HG03439 (cell line): ENCODE results near the gene NOC2L.
"Not testable (repeated sequence)": the region's sequence is repeated elsewhere in the genome, so short reads cannot be mapped to it uniquely, and the experiment has no call there.

Experiments used
- ATAC-seq: cut with Tn5 transposase; IDR thresholded peaks from one replicate; pipeline ENCODE4 v1.9.1; 2021; ENCODE audit warnings: mild to moderate bottlenecking, moderate library complexity; ENCODE audit not compliant: unreplicated experiment

NOC2L gene

DNA sequence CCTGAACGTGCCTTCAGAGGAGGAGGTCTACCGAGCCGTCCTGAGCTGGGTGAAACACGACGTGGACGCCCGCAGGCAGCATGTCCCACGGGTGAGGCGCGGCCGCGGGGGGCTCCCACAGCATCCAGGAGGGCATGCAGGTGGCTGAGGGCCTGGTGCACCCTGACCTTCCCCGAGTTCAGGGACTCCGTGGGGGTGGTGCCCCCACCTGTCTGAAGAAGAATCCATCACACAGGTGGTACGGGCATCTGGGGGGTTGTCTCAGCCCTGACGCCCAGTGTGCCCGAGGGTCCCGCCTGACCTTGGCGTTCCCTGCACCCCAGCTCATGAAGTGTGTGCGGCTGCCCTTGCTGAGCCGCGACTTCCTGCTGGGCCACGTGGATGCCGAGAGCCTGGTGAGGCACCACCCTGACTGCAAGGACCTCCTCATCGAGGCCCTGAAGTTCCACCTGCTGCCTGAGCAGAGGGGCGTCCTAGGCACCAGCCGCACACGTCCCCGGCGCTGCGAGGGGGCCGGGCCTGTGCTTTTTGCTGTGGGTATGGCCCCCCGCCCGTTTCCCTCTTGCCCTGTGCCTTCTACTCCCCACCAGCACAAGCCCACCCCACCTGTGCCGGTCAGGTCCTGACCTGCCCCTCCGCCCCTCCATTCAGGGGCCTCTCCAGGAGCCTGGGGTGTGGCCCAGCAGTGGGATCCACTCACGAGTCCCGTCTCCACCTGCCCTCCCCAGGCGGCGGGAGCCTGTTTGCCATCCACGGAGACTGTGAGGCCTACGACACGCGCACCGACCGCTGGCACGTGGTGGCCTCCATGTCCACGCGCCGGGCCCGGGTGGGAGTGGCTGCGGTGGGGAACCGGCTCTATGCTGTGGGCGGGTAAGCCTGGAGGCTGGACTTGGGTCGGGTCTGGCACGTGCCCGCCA lies 3.6 kb upstream of the NOC2L start:
- no peak for ATAC-seq

DNA sequence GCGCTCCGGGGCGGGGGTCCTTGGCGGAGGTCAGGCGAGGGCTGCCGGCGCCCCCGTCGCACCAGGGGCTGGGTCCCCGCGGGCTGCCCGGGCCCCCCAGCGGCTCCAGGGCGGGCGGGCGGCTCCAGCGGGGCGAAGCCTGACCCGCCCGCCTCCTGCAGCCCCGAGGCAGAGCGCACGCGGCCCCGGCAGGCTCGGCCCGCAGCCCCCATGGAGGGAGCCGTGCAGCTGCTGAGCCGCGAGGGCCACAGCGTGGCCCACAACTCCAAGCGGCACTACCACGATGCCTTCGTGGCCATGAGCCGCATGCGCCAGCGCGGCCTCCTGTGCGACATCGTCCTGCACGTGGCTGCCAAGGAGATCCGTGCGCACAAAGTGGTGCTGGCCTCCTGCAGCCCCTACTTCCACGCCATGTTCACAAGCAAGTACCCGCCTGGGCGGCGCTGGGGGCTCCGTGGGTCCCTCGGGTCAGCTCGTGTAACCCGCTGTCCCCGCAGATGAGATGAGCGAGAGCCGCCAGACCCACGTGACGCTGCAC lies 2.1 kb upstream of the NOC2L start:
- no peak for ATAC-seq

DNA sequence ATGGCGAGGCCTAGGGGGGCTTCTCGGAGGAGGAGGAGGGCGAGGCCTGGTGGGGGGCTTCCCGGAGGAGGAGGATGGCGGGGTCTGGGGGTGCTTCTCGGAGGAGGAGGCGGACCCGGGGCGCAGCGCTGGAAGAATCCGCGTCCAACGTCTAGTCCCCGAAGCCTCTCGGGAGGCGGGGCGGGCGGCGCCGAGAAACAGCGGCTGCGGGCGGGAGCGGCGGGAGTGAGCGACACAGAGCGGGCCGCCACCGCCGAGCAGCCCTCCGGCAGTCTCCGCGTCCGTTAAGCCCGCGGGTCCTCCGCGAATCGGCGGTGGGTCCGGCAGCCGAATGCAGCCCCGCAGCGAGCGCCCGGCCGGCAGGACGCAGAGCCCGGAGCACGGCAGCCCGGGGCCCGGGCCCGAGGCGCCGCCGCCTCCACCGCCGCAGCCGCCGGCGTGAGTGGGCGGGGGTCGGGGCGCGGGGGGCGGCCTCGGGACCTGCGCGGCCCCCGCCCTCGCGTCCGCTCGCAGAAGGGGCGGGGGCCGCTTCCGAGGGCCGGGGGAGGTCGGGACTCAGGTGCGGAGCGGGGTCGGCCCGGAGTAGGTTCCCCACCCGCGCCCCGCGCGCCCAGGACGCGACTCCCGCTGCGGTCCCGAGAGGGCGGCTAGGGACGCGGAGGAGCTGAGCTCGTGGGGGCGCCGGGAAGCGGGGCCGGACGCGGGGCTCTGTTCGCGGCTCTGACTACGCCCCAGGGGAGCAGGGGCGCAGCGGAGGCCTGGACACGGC lies 1.5 kb upstream of the NOC2L start, which contains the start of gene KLHL17:
TSS of gene KLHL17 (plus strand) at position 222 of the 769 bp plus-strand sequence. CDS start at position 332, 110 bp downstream.
- ATAC-seq, result no peak

DNA sequence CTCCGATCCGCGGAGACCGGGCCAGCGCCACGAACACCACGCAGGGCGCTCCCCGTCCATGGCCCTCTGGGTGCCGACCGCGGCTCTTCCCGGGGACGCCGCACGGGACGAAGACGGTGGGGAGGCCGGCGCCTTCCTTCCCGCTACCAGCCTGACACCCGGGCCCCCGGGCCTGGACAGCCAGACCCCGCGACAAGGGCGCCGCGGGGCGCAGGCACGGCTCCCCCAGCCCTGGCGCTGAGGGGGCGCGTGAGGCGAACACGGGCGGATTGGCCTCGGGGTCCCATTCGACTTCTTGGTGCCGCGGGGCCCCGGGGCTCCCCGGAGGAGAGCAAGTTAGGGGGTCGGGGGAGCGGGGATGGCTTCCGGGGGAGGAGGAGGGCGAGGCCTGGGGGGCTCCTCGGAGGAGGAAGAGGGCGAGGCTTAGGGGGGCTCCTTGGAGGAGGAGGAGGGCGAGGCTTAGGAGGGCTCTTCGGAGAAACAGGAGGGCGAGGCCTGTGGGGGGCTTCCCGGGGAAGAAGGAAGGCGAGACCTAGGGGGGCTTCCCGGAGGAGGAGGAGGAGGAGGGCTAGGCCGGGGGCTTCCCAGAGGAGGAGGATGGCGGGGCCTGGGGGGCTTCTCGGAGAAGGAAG lies 791 bp upstream of the NOC2L start:
- ATAC-seq, result no peak

DNA sequence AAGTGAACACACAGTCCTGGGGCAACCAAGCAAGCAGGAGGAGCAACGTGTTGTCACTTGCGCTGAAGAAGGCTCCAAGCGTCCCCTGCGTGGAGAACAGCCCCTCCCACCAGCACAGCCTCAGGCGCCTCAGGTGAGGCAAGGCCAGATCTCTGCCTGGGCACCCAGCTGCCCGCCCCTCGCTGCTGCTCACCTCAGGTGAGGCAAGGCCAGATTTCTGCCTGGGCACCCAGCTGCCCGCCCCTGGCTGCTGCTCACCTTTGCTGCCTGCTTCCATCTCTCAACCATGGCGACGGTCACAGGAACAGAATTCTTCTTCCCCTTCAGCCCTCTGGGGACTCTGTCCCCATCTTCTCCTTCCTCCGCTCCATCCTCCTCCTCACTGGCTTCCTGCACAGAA lies 2.4 kb downstream of the NOC2L start:
- no peak for ATAC-seq

DNA sequence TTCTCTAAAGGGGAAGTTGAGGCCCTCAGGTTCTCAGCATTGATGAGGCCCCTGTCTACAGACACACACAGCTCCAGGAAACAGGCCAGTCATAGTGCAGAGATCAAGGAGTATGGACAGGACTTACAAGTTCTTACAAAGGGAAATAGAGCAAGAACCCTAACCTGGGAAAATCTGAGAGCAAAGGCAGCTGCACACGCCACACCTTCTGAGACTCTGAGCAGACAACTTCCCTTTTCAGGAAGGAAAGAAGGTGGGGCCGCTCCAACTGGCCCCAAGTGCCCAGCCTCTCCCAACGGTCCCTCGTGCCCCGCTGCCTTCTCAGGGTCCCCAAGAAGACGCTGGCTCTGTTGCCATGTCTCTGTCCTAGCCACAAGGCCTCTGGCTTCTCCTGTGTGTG lies 3.6 kb downstream of the NOC2L start:
- ATAC-seq, result no peak

DNA sequence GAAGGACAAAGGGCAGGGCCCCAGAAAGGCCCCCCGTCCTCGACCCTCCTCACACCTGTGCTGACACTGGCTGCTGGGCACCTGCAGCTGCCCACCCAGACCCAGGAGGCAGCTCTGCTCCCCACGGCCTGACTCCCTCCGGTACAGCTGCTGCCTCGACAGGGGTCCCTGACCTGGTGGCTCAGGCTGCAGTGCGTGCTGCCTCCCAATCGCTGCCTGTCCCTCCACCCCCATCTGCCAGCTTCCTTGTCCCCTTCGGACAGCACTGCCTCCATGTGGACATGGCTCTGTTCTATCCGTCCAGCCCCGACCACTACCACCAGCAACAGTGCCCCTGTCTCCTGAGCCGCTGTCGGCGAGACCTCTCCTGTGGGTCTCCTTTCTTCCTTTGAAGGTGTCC lies 4.1 kb downstream of the NOC2L start:
- no peak for ATAC-seq

DNA sequence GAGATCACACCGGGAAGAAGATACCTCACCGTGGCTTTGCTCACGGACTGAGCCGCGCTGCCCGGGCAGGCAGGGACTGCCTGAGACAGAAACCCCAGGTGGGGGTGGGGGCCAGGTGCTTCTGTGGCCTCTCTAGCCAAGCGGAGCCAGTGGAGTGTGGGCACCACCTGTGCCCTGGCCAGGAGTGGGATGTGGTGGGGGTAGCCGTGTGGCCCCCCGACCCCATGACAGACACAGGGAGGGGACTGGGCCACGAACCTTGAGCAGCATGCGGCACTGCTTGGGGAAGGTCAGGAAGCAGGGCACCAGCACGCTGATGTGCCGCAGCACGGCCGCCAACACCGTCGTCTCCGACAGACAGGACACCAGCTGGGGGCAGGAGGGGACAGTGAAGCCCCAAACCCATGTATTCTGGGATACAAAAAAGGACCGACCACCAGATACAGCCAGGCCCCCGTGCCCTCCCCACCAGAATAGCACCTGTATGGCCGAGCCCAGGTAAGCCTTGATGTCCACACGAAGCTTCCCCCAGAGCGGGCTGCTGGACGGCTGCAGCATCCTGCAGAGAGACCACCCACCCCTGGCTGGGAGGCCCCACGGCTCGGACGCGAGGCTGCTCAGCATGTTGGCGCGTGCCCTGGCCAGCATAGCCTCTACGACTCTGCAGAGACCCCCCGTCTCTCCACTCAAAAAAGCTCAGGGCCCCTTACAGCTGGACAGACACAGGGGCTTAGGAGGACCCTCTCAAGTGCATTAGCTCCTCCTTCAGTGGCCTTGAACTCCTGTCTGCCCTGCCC lies 5.3 kb downstream of the NOC2L start:
- ATAC-seq, result no peak

DNA sequence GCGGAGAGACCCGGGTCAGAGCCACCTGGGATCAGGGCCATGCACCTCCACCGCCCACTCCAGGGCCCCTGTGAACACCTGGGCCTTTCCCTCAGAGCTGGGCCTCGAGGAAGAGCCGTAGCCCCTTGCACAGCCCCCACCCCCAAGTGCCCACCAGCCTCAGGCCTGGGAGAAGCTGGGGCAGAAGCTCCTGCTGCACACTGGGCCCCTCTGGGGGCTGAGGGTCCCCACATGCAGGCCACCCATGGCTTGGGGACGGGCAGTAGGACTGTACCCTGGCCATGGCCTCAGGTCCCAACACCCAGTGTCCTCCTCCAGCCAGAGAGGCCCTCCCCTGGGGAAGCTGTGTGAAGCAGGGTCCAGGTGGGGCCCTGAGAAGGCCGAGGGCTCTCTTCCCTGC lies 6.5 kb downstream of the NOC2L start:
- no peak for ATAC-seq

DNA sequence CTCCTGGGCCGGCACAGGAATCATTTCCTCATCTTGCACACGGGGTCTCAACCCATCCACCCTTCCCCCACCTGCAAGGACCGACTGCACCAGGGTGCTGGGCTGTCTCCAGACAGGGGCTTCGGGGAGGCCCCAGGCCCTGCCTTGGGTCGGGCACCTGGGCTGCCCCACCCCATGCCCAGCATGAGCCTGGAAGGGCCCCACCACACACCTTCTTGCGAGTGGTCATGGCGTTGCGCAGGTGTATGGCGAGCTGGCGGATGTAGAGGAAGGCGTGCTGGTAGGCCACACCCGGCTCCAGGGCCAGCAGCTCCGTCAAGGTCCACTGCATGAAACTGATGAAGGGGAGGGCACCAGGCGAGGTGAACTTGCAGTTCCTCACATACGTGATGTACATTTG lies 6.9 kb downstream of the NOC2L start:
- ATAC-seq, result no peak

DNA sequence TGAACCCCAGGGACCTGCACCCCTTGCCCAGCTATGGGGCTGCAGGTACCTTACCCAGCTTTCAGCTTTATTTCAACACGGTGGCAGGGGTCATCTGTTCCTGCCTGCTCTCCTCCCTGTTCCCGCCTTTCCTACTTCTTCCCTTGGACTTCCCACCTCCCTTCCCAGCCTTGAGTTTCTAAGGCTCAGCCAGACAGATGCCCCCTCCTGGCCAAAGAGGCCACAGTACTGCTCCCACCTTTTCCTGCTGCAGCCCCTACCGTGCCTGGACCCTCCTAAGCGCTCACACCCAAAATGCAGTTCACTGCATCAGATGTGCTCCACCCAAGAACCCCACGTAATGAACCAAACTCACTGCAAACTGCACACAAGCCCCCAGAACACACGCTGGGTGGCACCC lies 7.7 kb downstream of the NOC2L start:
- ATAC-seq, result no peak

DNA sequence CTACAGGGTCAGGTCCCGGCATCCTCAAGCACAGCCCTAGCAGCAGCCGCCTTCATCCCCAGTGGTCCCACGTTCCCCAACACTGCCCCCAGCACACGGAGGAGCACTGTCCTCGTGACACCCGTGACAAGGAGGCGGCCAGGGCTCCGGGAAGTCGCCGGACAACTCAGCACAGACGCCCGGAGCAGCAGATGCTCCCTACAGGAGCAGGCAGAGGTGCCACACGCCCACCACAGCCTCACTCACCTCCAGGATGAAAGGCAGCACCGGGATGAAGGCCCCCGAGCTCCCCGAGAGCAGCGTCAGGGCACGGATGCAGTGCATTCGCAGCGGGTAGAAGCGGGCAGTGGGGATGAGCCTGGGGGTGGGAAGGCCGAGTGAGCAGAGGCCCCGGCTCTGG lies 8.2 kb downstream of the NOC2L start:
- no peak for ATAC-seq

DNA sequence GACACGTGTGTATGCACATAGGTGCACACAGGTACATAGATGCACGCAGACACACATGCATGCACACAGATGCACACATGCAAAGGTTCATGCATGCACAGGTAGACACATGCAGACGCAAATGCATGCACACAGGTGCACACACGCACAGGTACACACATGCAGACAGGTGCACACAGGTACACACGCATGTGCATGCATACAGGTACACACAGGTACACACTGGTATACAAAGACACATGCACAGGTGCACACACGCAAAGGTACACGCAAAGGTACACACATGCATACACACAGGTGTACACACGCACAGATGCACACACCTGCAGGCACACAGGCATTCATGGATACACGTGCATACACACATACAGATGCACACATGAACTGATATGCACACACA lies 8.8 kb downstream of the NOC2L start:
- ATAC-seq, result no peak

DNA sequence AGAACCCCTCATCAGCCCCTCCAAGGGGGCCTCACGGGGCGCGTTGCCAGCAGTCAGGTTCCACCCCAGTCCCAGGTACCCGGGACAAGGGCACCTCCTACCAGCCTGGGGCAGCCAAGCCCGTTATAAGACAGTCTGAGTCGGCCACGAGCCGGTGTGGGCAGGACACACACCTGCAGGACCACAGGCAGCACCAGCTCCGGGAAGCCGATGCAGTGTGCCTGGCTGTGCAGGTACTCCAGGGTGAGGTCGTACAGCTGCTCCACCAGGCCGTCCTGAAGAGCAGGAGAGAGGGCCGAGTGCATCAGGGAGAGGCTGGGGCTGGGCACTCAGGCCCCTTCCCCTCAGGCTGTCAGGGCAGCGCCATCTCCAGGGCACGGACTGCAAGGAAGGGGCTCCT lies 11.1 kb downstream of the NOC2L start:
- ATAC-seq, result no peak

DNA sequence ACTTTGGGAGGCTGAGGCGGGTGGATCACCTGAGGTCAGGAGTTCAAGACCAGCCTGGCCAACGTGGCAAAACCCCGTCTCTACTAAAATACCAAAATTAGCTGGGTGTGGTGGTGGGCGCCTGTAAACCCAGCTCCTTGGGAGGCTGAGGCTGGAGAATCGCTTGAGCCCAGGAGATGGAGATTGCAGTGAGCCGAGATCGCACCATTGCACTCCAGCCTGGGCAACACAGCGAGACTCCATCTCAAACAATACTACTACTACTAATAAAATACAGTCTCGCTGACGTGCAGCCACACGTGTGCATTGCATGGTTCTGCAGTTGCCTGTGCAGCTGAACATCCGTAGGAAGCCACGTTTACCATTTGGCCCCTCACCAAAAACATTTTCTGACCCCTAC lies 12.2 kb downstream of the NOC2L start:
- not testable (repeated sequence) for ATAC-seq

DNA sequence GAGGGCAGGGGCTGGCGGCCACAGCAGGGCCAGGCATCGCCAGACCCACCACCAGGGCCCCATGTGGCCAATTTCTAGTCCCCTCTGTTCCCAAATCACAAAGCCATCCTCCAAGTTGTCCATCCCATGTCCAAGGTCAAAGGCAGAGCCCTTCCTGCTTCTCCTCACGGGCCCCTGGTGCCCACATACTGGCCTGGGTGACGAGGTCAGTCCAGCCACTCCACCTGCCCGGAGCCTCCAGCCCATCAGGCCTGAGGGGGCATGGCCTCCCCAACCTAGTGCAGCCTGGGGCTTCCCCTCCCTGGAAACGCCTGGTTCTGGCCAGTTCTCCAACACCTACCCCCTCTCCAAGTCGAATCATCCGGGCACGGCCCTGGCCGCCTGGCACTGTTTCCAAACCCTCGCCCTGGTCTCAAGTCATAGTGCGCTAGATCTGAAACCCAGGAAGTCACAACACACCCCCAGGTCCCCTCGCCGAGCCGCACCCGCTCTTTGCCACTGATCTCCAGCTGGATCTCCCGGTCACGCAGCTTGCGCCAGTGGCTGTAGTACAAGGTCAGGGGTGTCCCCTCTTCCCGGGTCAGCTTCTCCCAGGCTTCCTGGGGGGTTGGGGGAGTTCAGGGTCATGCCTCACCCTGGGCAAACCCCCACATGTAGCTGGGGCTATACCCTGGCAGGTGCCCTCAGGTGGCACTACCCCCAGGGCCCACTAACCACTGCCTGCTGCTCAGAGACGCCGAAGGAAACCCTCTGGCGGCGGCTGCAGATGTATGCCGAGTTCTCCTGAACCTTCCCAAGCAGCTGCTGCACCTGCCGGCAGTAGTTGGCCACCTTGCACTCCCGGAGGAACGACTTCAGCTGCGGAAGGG lies 13.1 kb downstream of the NOC2L start:
- no peak for ATAC-seq

DNA sequence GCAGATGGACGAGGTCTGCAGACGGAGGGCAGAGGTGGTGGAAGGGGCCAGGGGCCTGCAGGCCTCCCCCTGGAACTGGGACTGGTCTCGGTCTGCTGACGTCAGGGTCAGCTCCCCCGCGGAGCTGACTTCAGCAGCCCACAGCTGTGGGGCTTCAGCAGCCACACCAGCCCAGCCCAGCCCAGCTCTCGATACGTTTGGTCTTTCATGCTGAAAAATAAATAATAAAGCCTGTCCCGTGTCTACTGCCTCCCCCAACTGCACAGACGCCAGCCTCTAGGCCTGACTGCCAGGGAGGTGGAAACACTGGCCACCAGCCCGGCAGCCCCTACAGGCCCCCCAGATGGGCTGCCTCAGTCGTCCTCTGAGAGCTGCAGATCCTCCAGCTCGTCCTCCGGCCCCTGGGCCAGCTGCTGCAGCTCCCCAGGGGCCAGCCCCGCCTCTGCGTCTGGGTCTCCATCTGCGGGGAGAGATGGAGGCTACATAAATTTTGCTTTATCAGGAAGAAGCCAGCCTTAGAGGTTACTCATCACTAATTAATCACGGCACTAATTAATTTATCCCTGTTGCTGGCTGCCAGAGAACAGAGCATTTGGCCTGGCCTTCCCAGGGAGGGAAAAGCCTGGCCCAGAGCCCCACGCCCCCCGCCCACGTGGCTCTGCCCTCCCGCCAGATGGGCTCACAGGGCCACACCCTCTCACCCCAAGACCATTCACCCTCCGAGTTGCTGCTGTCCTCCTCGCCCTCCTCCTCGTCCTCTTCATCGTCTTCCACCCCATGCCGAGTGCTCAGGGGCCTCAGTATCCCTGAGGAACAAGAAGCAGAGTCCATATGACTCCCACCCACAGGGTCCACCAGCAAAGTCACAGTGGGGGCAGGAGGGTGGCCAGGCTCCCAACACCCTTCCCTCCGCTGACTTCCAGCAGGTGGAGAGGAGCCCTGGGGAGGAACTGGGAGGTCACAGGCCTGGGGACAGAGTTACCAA lies 14.4 kb downstream of the NOC2L start:
- no peak for ATAC-seq

DNA sequence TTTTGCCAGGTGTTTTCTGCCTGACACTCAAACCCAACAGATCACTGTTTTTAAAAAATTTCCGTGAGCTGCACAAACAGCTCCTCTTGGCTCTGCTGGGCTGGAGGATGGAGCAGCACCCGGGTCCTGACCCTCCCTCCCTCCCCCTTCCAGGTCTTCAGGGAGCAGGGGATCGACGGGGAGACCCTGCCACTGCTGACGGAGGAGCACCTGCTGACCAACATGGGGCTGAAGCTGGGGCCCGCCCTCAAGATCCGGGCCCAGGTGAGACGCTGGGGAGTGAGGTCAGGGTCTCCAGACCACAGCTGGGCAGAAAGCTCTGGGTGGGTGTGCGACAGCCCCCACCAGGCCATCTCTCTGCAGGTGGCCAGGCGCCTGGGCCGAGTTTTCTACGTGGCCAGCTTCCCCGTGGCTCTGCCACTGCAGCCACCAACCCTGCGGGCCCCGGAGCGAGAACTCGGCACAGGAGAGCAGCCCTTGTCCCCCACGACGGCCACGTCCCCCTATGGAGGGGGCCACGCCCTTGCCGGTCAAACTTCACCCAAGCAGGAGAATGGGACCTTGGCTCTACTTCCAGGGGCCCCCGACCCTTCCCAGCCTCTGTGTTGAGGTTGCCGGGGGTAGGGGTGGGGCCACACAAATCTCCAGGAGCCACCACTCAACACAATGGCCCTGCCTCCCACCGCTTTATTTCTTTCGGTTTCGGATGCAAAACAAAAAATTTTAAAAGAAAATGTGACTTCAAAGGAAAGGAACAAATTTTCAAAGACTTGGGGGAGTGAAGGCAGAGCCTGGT lies 15.3 kb downstream of the NOC2L start:
- ATAC-seq, result no peak
